Measurements from ENCODE around the gene S100A2.
A peak's percentile ranks its signal among the peaks of the same experiment; 100 is the strongest.
"Not testable (repeated sequence)": the region's sequence is repeated elsewhere in the genome, so short reads cannot be mapped to it uniquely, and the experiment has no call there.

The S100A2 gene

DNA sequence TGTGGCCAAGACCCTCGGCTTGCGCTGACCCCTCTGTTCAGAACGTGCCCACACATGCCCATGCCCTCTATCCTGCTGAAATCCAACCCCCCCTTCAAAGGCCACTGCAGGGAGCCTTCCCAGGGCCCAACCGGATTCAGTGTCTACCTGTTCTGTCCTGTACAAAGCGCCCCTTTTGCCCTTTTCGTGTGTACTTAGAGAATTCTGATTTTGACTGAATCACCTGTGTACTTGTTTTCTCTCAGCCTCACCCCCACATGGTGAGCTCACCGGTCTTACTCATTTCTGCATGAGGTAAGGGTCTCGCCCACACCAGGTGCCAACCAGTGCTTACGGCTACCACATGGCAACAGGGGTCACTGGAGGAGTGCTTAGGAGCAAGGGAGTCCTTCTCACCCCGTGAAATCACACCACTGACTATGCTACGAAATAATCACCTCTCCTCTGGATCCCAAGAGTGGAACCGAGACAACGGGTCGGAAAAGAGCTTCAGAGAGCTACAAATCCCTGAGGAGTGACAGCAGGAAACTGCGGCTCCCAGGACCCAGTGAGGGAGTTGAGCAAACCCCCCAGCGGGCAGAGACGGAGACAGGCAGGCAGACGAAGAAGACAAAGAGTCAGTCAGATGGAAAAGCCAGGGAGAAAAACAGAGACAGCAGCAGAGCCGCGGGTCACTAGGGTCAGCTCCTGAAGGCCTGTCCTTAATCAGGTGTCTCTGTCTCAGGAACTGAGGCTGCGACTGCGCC lies 2.1 kb upstream of the S100A2 start:
- H3K36me3 ChIP-seq, result no peaks in the 10 kb centered on the region
- H3K27ac ChIP-seq, result peak overlapping the region; percentile 94
- TF ChIP-seq, protein P1, sequence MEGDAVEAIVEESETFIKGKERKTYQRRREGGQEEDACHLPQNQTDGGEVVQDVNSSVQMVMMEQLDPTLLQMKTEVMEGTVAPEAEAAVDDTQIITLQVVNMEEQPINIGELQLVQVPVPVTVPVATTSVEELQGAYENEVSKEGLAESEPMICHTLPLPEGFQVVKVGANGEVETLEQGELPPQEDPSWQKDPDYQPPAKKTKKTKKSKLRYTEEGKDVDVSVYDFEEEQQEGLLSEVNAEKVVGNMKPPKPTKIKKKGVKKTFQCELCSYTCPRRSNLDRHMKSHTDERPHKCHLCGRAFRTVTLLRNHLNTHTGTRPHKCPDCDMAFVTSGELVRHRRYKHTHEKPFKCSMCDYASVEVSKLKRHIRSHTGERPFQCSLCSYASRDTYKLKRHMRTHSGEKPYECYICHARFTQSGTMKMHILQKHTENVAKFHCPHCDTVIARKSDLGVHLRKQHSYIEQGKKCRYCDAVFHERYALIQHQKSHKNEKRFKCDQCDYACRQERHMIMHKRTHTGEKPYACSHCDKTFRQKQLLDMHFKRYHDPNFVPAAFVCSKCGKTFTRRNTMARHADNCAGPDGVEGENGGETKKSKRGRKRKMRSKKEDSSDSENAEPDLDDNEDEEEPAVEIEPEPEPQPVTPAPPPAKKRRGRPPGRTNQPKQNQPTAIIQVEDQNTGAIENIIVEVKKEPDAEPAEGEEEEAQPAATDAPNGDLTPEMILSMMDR (IDR thresholded peaks at IDR 0.05; ENCODE audit: low read depth, low read length), result no peak
- H3K4me3 ChIP-seq (ENCODE audit: low read depth, low read length), result peak overlapping the region; percentile 34
- no peaks in the 10 kb centered on the region for H3K9me3 ChIP-seq (ENCODE audit: severe bottlenecking)
- no peaks in the 10 kb centered on the region for H3K27me3 ChIP-seq (ENCODE audit: insufficient read depth, low read depth, severe bottlenecking)
- peak; percentile 95 for DNase-seq

DNA sequence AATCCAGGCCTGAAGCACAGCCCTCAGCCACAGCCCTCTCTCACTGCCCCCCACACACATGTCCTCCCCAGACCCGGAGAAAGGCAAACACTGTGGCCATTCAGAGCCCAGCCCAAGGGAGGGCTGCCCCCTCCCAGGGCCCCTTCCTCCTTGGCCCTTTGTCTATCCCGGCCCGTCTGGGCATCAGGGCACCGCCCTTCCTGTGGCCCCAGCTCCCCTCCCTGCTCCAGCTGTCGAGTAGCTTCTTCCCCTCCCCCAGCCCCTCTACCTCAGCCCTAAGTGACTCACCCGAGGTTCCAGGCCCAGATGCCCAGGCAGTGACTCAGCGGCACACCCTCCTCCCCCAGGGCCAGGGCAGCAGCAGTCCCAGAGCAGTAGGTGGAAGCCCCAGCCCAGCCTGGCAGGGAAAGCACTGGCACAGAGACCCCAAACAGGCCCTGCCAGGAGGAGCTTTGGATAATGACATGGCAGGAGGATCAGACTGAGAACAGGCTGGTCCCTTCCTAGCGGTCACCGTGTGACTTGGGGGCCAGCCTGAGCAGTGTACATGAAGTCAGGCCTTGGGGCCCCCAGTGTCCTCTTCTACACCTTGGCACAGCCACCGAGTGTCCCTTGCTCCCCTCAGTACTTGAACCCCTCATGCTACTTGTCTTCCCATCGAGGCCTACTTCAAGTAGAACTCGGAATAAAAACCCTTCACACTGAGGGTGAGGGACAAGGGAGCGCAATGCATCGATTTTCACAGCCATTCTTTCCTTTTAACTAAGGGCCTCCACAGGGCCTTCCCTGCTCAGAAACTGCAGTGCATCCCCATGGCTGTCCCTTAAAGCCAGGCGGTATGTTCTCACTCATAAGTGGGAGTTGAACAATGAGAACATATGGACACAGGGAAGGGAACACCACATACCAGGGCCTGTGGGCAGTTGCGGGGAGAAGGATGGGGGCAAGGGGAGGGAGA lies 1.0 kb upstream of the S100A2 start:
- no peaks in the 10 kb centered on the region for H3K36me3 ChIP-seq
- DNase-seq, result peak; percentile 100
- TF ChIP-seq, protein P1 (IDR thresholded peaks at IDR 0.05; ENCODE audit: low read depth, low read length), result no peak
- no peaks in the 10 kb centered on the region for H3K9me3 ChIP-seq (ENCODE audit: severe bottlenecking)
- H3K27ac ChIP-seq, result peak overlapping the region; percentile 94
- no peaks in the 10 kb centered on the region for H3K27me3 ChIP-seq (ENCODE audit: insufficient read depth, low read depth, severe bottlenecking)
- H3K4me3 ChIP-seq (ENCODE audit: low read depth, low read length), result no peak overlapping the region

DNA sequence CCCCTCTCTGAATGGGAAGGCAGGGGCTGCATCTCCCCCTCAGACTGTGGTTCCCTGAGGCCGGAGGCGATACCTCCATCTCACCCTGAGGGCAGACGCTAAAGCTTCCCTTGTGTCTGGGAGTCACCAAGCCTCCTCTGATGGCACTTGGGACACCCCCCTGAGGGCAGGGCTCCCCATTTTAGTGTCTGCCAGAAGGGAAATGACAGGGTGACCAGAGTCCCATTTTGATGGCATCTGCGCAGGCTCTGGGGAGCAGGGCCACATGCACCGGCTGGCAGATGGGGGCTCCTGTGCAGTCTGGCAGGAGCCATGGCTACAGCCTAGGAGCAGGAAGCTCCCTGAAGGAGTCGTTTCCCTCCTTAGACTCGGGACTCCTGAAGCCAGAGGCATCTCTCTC lies 1.7 kb downstream of the S100A2 start:
- H3K4me3 ChIP-seq (ENCODE audit: low read depth, low read length), result no peak overlapping the region
- TF ChIP-seq, protein P1 (IDR thresholded peaks at IDR 0.05; ENCODE audit: low read depth, low read length), result no peak
- no peaks in the 10 kb centered on the region for H3K9me3 ChIP-seq (ENCODE audit: severe bottlenecking)
- DNase-seq, result no peak
- H3K27me3 ChIP-seq (ENCODE audit: insufficient read depth, low read depth, severe bottlenecking), result no peaks in the 10 kb centered on the region
- H3K27ac ChIP-seq, result peak overlapping the region; percentile 94
- H3K36me3 ChIP-seq, result no peaks in the 10 kb centered on the region

DNA sequence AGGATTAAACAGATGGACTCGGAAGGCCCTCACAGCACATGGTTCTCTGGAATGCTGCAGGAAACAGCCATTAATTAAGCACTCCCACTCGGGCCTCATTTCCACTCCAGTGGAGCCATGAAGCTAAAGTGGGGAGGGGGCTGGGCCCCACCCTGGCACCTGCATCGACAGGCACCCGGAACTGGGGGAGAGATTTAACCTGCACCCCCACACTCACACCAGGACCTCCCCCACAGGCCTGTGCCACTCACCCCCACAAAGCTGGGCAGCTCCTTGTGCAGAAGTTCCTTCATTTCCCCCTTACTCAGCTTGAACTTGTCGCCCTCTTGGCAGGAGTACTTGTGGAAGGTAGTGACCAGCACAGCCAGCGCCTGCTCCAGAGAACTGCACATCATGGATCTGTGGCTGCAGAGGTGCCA lies 2.2 kb downstream of the S100A2 start:
- peak overlapping the region; percentile 94 for H3K27ac ChIP-seq
- peak; percentile 56 for DNase-seq
- H3K36me3 ChIP-seq, result no peaks in the 10 kb centered on the region
- H3K4me3 ChIP-seq (ENCODE audit: low read depth, low read length), result no peak overlapping the region
- no peaks in the 10 kb centered on the region for H3K27me3 ChIP-seq (ENCODE audit: insufficient read depth, low read depth, severe bottlenecking)
- H3K9me3 ChIP-seq (ENCODE audit: severe bottlenecking), result no peaks in the 10 kb centered on the region
- TF ChIP-seq, protein P1 (IDR thresholded peaks at IDR 0.05; ENCODE audit: low read depth, low read length), result no peak

DNA sequence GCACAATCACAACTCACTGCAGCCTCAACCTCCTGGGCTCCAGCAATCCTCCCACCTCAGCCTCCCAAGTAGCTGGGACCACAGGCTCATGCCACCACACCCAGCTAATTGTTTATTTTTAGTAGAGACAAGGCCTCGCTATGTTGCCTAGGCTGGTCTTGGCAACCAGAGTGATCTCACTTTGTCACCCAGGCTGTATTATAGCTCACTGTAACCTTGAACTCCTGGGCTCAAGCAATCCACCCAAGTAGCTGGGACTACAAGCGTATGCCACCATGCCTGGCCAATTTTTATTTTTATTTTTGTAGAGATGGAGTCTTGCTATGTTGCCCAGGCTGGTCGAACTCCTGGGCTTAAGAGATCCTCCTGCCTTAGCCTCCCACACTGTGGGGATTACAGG lies 3.6 kb downstream of the S100A2 start:
- H3K36me3 ChIP-seq, DNase-seq, H3K27ac ChIP-seq: not testable (repeated sequence)

DNA sequence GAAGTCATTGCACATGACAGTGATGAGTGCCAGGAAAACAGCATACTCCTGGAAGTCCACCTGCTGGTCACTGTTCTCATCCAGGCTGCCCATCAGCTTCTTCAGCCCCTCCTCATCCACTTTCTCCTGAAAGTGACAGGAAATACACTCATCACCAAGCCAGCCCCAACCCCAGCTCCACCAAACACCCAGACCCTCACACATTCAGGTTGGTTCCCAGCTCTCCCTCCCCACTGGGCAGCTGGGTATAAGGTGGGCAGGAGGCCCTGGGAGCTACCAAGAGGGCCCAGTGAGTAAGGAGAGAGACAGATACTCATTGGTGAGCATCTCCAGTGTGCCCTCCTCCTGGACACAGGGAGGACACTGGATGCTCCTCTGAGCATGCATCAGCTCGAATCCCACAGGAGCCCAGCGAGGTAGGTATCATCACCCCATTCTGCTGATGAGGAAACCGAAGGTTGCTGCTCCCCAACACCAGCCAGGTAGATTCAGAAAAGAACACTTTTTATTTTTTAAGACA lies 4.1 kb downstream of the S100A2 start:
- no peak overlapping the region for H3K27ac ChIP-seq

More for the DNA sequence above, 3.6 kb downstream of the S100A2 start:
- not testable (repeated sequence) for H3K9me3 ChIP-seq (ENCODE audit: severe bottlenecking); H3K4me3 ChIP-seq (ENCODE audit: low read depth, low read length); H3K27me3 ChIP-seq (ENCODE audit: insufficient read depth, low read depth, severe bottlenecking)

More for the DNA sequence above, 4.1 kb downstream of the S100A2 start:
- TF ChIP-seq, protein P1 (IDR thresholded peaks at IDR 0.05; ENCODE audit: low read depth, low read length), result 0 out of 2 replicates have a peak, but pooled peaks have one; percentile 26
- Histone ChIP-seq H3K4me3 (ENCODE audit: low read depth, low read length) (no peak overlapping the region), H3K36me3 (no peaks in the 10 kb centered on the region), H3K9me3 (ENCODE audit: severe bottlenecking) (no peaks in the 10 kb centered on the region), H3K27me3 (ENCODE audit: insufficient read depth, low read depth, severe bottlenecking) (no peaks in the 10 kb centered on the region)
- DNase-seq, result no peak

All from WERI-Rb-1 (cell line).